ENCODE results near the gene NOP53.
A peak's percentile ranks its signal among the peaks of the same experiment; 100 is the strongest.

Gene NOP53

GRCh38 chr19:47701717-47702552 lies 43.4 kb upstream of the NOP53 start:
- DNase-seq (ENCODE audit: low read depth): no peak
- TF ChIP-seq CTCF (conservative IDR thresholded peaks at IDR 0.05; ENCODE audit: low read length): no peak
- H3K4me3 ChIP-seq (ENCODE audit: low read length): no peak overlapping the region

GRCh38 chr19:47702671-47703070 lies 42.7 kb upstream of the NOP53 start:
- TF ChIP-seq CTCF (conservative IDR thresholded peaks at IDR 0.05; ENCODE audit: low read length): no peak
- no peak for DNase-seq (ENCODE audit: low read depth)
- H3K4me3 ChIP-seq (ENCODE audit: low read length): no peak overlapping the region

- no peak for DNase-seq (ENCODE audit: low read depth)
- no peak for TF ChIP-seq CTCF (conservative IDR thresholded peaks at IDR 0.05; ENCODE audit: low read length)
- H3K4me3 ChIP-seq (ENCODE audit: low read length): no peak overlapping the region
These were observed 42.0 kb upstream of the NOP53 start for GRCh38 chr19:47703301-47703700.

DNA sequence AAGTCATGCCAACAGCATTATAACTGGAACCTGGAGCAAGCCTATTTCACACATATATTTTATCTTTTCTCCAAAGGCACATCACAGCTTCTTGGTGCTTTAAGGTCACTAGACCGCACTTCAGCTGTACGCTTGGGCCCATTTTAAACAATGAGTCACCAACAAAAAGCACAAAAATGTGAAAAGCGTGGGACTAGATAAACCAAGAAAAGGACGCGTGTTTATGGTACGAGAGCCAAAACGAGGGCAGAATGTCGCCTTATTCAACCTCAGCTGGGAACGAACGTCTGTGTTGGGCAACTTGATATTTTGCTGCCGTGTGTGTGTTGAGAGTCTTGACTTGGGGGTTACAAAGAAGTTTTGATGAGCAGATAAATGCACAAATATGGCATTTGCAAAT lies 41.3 kb upstream of the NOP53 start:
- H3K4me3 ChIP-seq (ENCODE audit: low read length): no peak overlapping the region
- no peak for TF ChIP-seq CTCF (conservative IDR thresholded peaks at IDR 0.05; ENCODE audit: low read length)
- no peak for DNase-seq (ENCODE audit: low read depth)

DNA sequence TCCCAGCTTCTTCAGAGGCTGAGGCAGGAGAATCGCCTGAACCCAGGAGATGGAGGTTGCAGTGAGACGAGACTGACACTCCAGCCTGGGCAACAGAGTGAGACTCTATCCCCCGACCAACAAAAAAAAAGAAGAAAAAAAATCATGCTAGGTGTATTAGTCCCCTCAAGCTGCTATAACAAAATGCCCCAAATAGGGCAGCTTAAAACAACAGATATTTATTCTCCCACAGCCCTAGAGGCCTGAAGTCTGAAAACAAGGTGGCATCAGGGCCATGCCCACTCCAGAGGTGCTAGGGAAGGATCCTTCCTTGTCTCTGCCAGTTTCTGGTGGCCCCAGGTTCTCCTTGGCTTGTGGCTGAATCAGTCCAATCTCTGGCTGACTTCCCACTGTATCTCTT lies 40.7 kb upstream of the NOP53 start:
- DNase-seq (ENCODE audit: low read depth): no peak
- TF ChIP-seq CTCF (conservative IDR thresholded peaks at IDR 0.05; ENCODE audit: low read length): no peak
- no peak overlapping the region for H3K4me3 ChIP-seq (ENCODE audit: low read length)

- peak; percentile 68 for DNase-seq (ENCODE audit: low read depth)
- peak; percentile 93 for TF ChIP-seq CTCF (conservative IDR thresholded peaks at IDR 0.05; ENCODE audit: low read length)
These were observed 38.0 kb upstream of the NOP53 start for GRCh38 chr19:47707135-47707925.

More at GRCh38 chr19:47707135-47707925, 38.0 kb upstream of the NOP53 start:
- no peak overlapping the region for H3K4me3 ChIP-seq (ENCODE audit: low read length)
